ENCODE measurements around the gene EMC9.
A peak's percentile ranks its signal among the peaks of the same experiment; 100 is the strongest.

EMC9 gene

GRCh38 chr14:24141097-24141880, at the start of gene EMC9:
TSS of gene EMC9 (minus strand) at chr14:24141591. CDS start at chr14:24141304, 287 bp downstream.
- peak; percentile 77 for DNase-seq

DNA sequence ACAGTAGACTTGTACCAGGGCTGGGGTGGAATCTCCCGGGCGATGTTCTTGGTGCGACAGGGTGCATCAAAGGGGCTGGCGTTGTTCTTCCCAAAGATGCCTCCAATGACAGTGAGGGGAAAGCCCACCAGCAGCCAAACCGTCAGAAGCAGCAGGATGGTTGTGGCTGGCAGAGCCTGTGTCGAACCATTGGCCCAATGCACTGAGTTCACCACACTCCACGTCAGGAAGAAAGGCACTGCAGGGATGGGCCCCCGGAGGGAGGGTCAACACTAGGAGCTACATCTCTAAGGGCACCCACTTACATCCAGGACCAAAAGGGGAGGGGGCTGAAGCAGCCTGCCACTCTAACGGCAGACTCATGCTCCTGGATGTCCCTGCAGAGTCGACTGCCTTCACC, 49.0 kb upstream of the EMC9 start:
- DNase-seq = no peak

DNA sequence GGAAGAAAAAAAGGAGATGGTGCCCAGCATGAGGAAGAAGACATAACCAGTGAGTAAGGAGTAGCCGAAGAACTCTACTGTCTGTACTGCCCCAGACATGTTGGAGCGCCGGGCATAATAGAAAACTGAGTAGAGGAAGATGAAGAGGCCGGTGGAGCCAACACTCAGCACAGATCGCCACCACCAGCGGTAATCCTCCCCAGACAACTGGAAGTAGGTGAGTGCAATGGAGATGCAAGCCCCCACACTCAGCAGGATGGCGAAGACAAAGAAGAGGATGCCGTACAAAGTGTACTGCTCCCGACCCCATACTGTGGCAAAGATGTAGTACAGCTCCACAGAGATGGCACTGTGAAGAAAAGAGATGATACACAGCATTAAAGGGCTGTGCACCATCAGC, 48.1 kb upstream of the EMC9 start:
- no peak for DNase-seq

- no peak for DNase-seq
Observed at GRCh38 chr14:24189059-24189375, 47.6 kb upstream of the EMC9 start.

DNA sequence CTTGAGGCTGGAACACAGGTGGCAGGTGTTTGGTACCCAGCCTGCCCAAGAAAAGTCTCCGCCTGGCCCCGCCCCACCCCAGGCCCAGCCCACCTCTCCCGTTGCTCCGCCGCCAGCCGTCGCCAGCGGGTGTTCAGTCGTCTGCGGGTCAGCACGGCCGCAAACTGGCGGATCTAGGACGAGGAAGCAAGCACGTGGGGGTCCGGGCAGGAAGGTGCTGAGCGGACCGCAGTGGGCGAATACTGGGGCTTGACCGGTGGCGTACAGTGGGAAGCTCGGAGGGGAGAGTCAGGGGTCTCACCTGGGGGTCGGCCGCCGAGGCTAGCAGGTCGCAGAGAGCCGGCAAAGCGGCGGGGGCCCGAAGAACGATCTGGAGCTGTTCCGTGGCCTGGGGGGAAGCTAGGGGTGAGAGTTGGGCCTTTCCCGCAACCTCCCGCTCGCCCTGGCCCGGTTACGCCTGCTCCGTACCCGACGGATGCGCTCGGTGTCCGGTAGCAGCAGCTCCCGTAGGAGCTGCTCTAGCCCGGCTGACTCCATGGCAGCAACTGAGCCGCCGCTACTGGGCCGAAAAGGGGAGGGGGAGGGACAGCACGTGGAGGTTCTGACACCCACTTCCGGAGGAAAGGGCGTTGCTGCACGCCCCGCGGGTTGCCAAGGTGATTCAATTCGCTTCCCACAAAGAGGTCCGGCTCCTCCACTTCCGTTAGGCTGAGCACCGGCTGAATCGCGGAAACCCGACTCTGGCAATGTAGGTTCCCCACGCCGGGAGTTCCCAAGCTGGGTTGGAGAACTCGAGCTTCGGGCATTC, 47.1 kb upstream of the EMC9 start, which contains the start of gene IPO4:
Gene IPO4, minus strand, starts transcription at position 566 of the 808 bp plus-strand sequence. Its CDS starts 29 bp downstream, at position 537.
- DNase-seq = no peak

DNA sequence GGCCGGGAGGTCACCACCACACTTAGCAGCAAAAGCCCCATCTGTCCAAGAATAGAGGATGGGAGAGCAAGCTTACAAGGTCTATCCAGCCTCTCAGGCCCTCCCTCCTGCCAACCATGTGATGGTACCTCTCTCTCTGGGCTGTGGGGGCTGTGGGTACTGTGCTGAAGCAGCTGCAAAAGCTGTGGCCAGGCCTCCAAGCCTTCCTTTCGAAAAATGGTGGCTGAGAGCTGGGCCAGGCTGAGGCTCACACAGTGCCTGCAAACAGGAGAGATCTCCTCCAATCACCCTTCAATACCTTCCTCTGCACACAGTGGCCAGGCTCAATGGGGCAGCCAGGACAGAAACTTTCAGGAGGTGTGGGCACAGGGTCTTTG, 46.1 kb upstream of the EMC9 start:
- no peak for DNase-seq

DNA sequence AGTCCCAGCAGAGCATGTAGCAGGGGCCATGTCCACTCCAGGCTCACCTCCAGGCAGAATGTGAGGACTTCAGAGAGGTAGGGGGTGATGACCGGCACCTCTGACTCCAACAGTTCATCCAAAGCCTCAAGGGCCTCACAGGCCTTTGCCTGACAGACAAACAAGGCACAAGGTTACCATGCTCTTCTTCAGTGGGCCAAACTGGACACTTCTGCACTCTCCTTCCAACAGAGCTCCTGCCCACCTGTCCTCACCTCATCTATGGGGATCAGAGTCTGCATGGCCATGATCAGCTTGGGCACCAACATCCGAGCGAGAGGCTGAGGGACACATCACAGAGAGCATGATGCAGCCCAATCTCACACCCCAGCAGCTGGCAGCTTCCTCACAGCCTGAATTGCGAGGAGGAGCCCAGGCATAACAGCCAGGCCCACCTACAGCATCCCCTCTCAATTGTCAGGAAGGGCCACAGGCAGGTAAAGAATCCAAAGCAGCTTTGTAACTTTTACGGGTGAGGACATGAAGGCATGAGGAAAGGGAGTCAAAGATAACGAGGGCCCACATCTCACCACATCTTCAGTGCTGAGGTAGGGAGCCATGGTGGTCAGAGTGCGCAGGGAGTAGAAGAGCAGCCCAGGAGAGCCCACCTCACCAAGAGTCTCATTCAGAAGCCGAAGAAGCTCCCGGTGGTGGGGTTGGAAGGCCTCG, 45.6 kb upstream of the EMC9 start:
- no peak for DNase-seq

DNA sequence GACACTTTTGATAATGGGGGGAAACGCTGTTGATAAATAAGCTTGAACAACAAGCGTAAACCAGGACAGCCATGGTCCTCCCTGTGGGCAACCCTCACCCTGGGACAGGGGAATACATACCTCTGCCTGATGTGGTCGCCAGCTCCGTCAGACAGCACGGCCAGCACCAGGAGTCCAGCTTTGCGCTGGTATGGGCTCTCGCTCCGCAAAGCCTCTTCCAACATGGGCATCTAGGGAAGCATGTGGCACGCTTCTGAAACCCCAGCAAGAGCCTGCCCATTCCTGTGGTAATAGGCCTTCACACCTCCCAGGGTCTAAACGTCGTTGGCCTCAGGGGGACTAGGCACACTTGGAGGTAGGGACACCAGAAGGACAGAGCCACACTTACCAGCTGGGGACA, 44.4 kb upstream of the EMC9 start:
- no peak for DNase-seq

- DNase-seq = no peak
Observed at GRCh38 chr14:24185026-24185425, 43.6 kb upstream of the EMC9 start.

DNA sequence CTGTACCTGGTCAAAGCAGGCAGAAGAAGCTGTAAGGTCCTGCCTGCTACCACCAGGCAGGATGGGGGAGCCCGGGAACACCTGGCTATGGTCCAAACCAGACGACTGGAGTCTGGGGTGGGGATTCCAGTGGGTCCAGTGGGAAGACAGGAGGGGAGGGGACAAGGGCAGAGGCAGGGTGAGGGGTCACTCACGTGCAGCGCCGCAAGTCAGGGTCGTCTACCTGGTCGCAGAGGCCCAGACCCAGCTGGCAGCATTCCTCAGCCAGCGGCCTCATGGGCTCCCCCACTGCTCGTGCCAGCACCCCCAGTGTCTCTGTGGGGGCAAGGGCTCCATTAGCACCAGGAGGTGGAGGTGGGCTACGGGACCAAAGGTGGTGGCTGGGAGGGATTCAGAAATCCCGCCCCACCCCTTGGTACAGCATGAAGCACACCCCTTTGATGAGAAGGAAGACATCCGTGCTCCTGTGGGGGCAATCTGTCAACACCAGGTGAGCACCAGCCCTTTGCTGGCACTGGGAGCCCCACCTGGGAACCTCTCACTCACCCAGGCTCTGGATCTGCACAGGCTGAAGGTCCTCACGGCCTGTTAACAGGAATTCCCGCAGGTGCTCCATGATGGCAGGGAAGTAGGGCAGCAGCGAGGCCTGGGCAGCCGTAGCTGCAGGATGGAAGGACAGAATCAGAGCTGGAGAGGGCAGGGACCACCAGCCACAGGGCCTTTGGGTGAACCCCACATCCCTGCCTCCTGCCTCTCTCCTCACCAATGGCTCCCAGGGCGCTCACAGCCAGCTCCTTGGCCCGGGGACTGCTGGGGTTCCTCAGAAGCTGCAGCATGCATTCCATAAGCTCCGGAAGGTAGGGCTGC, 42.9 kb upstream of the EMC9 start:
- no peak for DNase-seq

- no peak for DNase-seq
Observed at GRCh38 chr14:24183014-24183481, 41.7 kb upstream of the EMC9 start.

DNA sequence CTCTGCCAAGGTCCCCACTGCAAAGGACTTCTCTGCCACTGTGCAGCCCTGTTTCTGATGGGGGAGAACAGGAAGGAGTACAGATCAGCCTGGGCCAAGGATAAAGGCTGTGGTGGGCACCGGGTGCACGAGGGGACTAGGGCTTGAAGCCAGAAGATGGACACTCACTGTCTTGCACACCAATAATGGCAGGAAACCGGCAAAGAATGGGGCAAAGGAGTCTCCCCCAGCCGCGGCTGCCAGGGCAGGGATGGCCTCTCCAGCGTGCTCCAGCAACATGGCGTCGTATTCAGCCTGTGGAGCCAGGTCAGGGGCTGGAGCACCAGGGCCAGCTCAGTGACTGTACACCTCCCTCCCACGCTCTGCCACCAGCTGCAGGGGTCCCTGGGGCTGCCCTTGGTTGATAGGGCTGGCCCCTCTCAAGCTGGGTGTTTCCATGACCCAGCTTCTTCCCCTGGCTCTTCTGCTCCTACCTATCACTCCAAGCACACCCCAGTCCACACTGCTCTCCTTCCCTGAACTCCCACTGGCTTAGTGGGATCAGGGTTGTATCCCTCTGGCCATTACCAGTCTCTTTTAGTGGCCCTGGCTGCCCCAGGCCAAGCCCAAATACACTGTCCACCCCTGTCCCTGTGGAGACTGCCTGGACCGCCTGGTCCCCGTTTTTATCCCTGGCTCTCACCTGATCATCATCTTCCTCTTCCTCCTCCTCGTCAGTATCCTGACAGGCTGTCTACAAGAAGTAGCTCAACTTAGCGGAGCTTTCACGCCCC, 40.9 kb upstream of the EMC9 start:
- no peak for DNase-seq

- DNase-seq = no peak
Observed at GRCh38 chr14:24181371-24182077, 40.1 kb upstream of the EMC9 start.

- no peak for DNase-seq
Observed at GRCh38 chr14:24179961-24180796, 38.8 kb upstream of the EMC9 start.

- no peak for DNase-seq
Observed at GRCh38 chr14:24179294-24179960, 38.0 kb upstream of the EMC9 start.

DNA sequence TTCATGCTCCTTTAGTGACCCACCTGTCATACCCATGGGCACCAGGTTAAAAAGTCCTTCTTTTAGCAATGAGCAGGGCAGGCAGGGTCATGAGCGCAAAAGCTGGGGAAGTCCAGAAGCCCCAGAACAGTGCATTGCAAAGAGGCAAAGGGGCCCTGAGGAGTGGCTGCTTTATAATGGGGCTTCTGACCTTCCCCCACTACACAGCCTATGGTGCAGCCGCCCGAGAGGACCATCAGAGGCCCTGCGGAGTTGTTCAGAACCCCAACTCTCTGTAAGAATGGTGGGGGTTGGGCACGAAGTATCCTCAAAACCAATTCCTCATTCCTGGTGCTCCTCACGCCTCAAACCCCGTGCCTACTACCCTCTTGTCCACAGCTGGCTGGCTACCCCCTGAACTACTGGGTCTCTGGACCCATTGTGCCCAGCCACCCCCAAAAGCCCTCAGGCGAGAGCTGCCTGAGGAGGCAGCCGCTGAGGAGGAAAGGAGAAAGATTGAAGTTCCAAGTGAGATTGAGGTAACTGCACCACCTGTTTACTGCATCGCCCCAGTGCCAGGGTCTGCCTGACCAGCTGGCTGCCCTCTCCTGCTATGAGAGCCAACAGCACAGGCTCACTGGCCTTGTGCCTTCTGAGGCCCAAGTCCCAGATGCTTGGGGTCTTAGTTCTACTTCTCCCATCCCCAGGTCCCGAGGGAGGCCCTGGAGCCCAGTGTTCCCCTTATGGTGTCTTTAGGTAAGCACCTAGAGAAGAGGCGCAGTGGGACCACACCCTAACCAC, 37.2 kb upstream of the EMC9 start:
- DNase-seq = no peak

- DNase-seq = no peak
Observed at GRCh38 chr14:24177891-24178290, 36.5 kb upstream of the EMC9 start.

DNA sequence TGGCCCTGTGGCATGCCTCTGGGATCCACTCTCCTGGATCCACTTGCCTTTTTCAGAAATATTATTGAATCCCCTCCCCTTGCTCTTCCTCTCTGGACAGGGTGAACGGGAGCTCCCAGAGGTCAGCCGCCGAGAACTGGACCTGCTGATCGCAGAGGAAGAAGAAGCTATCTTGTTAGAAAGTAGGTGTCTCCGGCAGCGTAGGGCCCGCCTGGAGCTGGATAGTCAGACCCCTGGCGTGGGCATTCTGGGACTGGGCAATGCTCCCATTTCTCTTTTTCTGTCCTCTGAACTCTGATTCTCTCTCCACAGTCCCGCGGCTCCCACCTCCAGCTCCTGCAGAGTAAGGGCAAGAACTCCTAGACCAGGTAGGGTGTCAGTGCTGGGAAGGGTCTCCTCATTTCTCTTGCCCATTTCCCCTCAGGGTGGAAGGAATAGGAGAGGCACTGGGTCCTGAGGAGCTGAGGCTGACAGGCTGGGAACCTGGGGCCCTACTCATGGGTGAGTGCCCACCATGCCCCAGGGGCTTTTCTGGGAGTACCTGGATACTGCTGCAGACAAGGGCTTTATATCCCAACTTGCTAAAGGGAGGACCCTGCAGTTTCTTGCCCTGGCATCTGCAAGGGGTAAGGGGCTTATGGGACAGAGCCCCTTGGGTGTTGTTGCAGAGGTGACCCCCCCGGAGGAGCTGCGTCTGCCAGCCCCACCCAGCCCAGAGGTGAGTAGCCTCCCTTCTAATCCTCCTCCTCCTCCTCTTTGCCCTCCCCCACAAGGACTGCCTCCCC, 35.8 kb upstream of the EMC9 start:
- DNase-seq = no peak

All from cortex of kidney (tissue), 1 donor.